NCI-H1436 (cell line): ENCODE data around the gene DOK6.

Experiments
- DNase-seq: peaks from one replicate; lab custom pipeline; 2025; lab: John Stamatoyannopoulos, UW

DOK6 gene

GRCh38 chr18:69539404-69539803 is 138.7 kb downstream of the DOK6 start:
- no peak for DNase-seq

GRCh38 chr18:69556228-69556627 is 155.5 kb downstream of the DOK6 start:
- DNase-seq, result no peak

- no peak for DNase-seq
These were observed 156.6 kb downstream of the DOK6 start for GRCh38 chr18:69557282-69557681.

GRCh38 chr18:69558052-69558451 is 157.4 kb downstream of the DOK6 start:
- DNase-seq, result no peak

- no peak for DNase-seq
These were observed 158.9 kb downstream of the DOK6 start for GRCh38 chr18:69559604-69560003.

GRCh38 chr18:69564602-69565001 is 163.9 kb downstream of the DOK6 start:
- DNase-seq, result no peak

- no peak for DNase-seq
These were observed 167.3 kb downstream of the DOK6 start for GRCh38 chr18:69567813-69568488.

- DNase-seq, result no peak
These were observed 168.4 kb downstream of the DOK6 start for GRCh38 chr18:69569133-69569532.

- DNase-seq, result no peak
These were observed 173.7 kb downstream of the DOK6 start for GRCh38 chr18:69574401-69574800.

GRCh38 chr18:69580107-69580506 is 179.4 kb downstream of the DOK6 start:
- DNase-seq, result no peak

GRCh38 chr18:69584429-69584828 is 183.7 kb downstream of the DOK6 start:
- no peak for DNase-seq

- DNase-seq, result no peak
These were observed 185.0 kb downstream of the DOK6 start for GRCh38 chr18:69585696-69586095.

- DNase-seq, result no peak
These were observed 185.8 kb downstream of the DOK6 start for GRCh38 chr18:69586537-69586936.

- DNase-seq, result no peak
These were observed 187.6 kb downstream of the DOK6 start for GRCh38 chr18:69588301-69588700.

- DNase-seq, result no peak
These were observed 189.5 kb downstream of the DOK6 start for GRCh38 chr18:69590150-69590549.

- DNase-seq, result no peak
These were observed 195.7 kb downstream of the DOK6 start for GRCh38 chr18:69596345-69596744.

GRCh38 chr18:69597561-69597960 is 196.9 kb downstream of the DOK6 start:
- no peak for DNase-seq

GRCh38 chr18:69599377-69599776 is 198.7 kb downstream of the DOK6 start:
- DNase-seq, result peak; percentile 12

- no peak for DNase-seq
These were observed 211.6 kb downstream of the DOK6 start for GRCh38 chr18:69612242-69612641.

GRCh38 chr18:69616114-69616513 is 215.4 kb downstream of the DOK6 start:
- no peak for DNase-seq

- no peak for DNase-seq
These were observed 216.7 kb downstream of the DOK6 start for GRCh38 chr18:69617408-69617807.

GRCh38 chr18:69617888-69618287 is 217.2 kb downstream of the DOK6 start:
- no peak for DNase-seq

GRCh38 chr18:69622184-69622583 is 221.5 kb downstream of the DOK6 start:
- no peak for DNase-seq

GRCh38 chr18:69622961-69623360 is 222.3 kb downstream of the DOK6 start:
- DNase-seq, result no peak
